GM06990 (cell line): Measurements from ENCODE around the gene GMPR.
A peak's percentile ranks its signal among the peaks of the same experiment; 100 is the strongest.

Source experiments
- DNase-seq: peaks from one replicate; pipeline ENCODE4 v3.0.0-alpha.2; 2011; ENCODE audit not compliant: insufficient read length; ENCODE audit errors: extremely low read depth
- H3K27me3 ChIP-seq: replicated peaks from 2 replicates; pipeline ENCODE4 v1.6.0; 2011; ENCODE audit warnings: low read length; ENCODE audit not compliant: control insufficient read depth, insufficient read depth
- H3K36me3 ChIP-seq: 2 replicates; pipeline ENCODE4 v1.5.1; 2011; ENCODE audit warnings: low read length; ENCODE audit not compliant: control insufficient read depth, insufficient read depth
- H3K4me3 ChIP-seq: replicated peaks from 2 replicates; pipeline ENCODE4 v1.5.1; 2011; ENCODE audit warnings: low read depth, mild to moderate bottlenecking, control low read depth, low read length
- CTCF ChIP-seq: IDR thresholded peaks from 2 replicates; pipeline ENCODE4 v1.5.1; 2011; ENCODE audit warnings: low read length, control low read depth, mild to moderate bottlenecking, inconsistent platforms; ENCODE audit not compliant: insufficient read depth, poor library complexity, severe bottlenecking

Gene GMPR

GRCh38 chr6:16294371-16294770 lies 56.0 kb downstream of the GMPR start:
- Histone ChIP-seq H3K4me3 (no peak overlapping the region), H3K36me3 (no peaks in the 10 kb centered on the region), H3K27me3 (no peaks in the 10 kb centered on the region)
- no peak for TF ChIP-seq CTCF
- no peak for DNase-seq

- Histone ChIP-seq H3K27me3 (no peaks in the 10 kb centered on the region), H3K36me3 (no peaks in the 10 kb centered on the region; the same call in 1 of the 2 replicates), H3K4me3 (no peak overlapping the region)
- no peak for TF ChIP-seq CTCF
- no peak for DNase-seq
Observed at GRCh38 chr6:16295060-16295459, 56.7 kb downstream of the GMPR start.

- Histone ChIP-seq H3K4me3 (no peak overlapping the region), H3K27me3 (no peaks in the 10 kb centered on the region), H3K36me3 (no peaks in the 10 kb centered on the region; the same call in 1 of the 2 replicates)
- DNase-seq = no peak
- TF ChIP-seq CTCF = no peak
Observed at GRCh38 chr6:16295471-16295870, 57.1 kb downstream of the GMPR start.

GRCh38 chr6:16296061-16296670 lies 57.8 kb downstream of the GMPR start:
- Histone ChIP-seq H3K27me3 (no peaks in the 10 kb centered on the region), H3K36me3 (no peaks in the 10 kb centered on the region; the same call in 1 of the 2 replicates), H3K4me3 (no peak overlapping the region)
- DNase-seq = no peak
- TF ChIP-seq CTCF = no peak

GRCh38 chr6:16299861-16300260 lies 61.5 kb downstream of the GMPR start:
- H3K36me3 ChIP-seq = peaks cover 2% of the 10 kb centered on the region
- H3K27me3 ChIP-seq = no peaks in the 10 kb centered on the region
- no peak for TF ChIP-seq CTCF
- no peak for DNase-seq
- H3K4me3 ChIP-seq = no peak overlapping the region

GRCh38 chr6:16301511-16301910 lies 63.1 kb downstream of the GMPR start:
- Histone ChIP-seq H3K4me3 (no peak overlapping the region), H3K27me3 (no peaks in the 10 kb centered on the region), H3K36me3 (peaks cover 2% of the 10 kb centered on the region)
- peak; percentile 33 for DNase-seq
- no peak for TF ChIP-seq CTCF
